HTERT RPE-1 (cell line): Measurements from ENCODE around the gene FGFR2.

ENCODE experiments used
- in situ Hi-C: fragments of 300-500 bp; cut with MboI; formaldehyde crosslinking; loops from 4 replicates; pipeline ENCODE4 v1.14.3; 2020; ENCODE audit warnings: low sequenced_read_pairs

FGFR2 gene

DNA sequence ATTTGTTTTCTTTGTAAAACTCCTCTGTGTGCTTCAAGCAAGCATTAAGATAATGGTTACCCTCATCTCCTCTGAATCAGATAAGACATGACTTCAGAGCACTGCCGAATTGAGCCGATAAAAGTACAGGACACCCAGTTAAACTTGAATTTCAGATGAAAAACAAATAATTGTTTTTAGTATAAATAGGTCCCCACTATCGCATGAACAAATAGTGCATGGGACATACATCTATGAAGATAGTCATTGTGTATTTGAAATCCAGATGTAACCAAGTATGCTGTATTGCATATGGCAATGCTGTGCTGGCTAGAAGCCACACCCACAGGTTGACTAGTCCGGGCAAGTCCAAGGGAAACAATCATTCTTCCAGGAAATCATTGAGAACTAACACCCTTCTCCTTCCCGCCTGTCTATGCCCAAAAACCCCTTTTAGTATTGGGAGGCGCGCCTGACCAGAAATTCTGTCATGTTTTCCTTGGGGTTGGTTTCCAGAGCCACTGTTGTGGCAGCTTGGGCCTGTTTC lies 12.6 kb upstream of the FGFR2 start:
- in situ Hi-C loops: no loop called here

GRCh38 chr10:121609426-121610380 lies 11.5 kb upstream of the FGFR2 start:
- in situ Hi-C loops: no loop called here

DNA sequence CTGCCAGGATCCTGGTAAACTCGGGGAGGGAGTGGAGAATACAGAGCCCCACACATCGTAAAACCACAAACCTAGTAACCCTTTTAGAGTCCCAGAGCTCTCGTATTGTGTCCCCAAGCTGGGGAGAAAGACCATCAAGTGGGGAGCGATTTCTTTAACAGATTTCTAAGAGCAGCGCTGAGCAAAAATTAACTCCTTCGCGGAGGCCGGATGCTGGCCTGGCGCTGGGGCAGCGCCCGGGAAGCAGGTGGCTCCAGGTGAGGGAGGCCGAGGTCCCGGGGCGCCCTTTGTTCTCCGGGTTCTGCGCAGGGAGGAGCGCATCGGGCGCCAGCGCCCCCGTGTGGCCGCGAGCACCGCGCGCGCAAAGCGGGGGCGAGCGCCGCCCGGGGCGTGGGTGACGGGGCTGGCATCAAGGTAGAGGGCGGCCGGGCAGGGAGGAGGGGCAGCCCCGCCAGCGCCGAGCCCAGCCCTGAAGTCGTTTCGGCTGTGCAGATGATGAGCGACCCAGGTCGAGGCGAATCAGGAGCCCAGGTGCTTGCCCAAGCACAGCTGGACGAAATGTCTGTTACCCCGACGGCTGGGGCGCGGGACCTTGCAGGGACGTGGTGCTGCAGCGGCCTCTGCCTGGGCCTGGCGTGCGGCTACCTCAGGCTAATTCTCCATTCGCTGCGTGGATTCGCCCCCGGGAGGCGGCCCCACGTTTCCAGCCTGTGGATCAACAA lies 10.4 kb upstream of the FGFR2 start:
- in situ Hi-C loops: no loop called here

- in situ Hi-C loops: no loop called here
Measured at GRCh38 chr10:121607310-121608055, 9.2 kb upstream of the FGFR2 start.

- in situ Hi-C loops: no loop called here
Measured at GRCh38 chr10:121605708-121606107, 7.5 kb upstream of the FGFR2 start.

- in situ Hi-C loops: no loop called here
Measured at GRCh38 chr10:121601458-121601857, 3.2 kb upstream of the FGFR2 start.

GRCh38 chr10:121600611-121601010 lies 2.4 kb upstream of the FGFR2 start:
- in situ Hi-C loops: no loop called here

DNA sequence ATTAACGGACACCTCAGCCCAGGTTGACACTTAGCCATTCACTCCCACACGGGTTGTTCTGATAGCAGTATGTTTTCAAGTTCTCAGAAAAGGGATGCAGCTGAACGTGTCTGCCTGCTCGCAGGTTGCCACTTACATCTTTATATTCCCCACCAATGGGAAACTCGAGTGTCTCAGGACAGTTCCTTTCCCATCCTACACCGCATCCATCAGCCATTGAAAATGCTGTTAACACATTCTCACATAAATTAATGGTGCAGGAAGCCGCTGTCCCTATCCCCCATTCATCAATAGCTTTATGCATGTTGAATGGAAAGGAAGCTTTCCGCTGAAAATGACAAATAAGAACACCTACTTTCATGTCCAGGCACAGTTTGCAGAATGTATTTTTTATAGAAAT lies 1.7 kb upstream of the FGFR2 start:
- in situ Hi-C loops: no loop called here

DNA sequence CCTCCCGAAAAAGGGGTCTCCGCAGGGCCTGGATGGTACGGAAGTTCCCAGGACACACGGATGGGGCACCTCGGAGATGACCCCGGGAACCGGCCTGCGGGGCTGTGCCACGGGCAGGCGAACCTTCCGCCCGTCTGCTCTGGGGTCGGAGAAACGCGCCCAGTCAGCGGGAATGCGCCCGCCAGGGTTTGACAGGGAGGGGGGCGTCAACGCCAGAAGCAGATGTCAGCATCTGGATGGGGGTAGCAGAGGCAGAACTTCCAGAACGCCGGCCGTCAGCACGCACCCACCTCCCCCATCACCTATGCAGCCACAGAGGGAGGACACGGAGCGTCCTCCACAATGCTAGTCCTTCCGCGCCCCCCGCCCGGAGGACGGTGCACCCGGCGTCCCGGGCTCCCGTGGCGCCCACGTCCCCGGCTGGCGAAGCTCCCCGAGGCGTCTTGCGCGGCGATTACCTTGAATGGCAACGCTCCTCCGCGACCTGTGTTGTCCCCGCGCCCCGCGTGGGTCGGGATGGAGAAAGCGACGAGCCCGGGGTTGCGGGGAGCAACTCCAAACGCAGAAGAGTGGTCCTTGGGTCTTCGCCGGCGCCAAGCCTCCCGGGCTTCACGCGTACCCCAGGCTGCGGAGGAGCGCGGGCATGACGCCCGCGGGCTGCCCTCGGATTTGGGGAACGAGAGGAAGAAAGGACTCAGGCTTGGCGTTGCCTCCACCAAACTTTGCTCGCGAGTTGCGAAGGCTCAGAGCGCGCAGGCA lies 561 bp downstream of the FGFR2 start:
- in situ Hi-C loops: no loop called here

- in situ Hi-C loops: no loop called here
Measured at GRCh38 chr10:121596689-121597503, 1.3 kb downstream of the FGFR2 start.

DNA sequence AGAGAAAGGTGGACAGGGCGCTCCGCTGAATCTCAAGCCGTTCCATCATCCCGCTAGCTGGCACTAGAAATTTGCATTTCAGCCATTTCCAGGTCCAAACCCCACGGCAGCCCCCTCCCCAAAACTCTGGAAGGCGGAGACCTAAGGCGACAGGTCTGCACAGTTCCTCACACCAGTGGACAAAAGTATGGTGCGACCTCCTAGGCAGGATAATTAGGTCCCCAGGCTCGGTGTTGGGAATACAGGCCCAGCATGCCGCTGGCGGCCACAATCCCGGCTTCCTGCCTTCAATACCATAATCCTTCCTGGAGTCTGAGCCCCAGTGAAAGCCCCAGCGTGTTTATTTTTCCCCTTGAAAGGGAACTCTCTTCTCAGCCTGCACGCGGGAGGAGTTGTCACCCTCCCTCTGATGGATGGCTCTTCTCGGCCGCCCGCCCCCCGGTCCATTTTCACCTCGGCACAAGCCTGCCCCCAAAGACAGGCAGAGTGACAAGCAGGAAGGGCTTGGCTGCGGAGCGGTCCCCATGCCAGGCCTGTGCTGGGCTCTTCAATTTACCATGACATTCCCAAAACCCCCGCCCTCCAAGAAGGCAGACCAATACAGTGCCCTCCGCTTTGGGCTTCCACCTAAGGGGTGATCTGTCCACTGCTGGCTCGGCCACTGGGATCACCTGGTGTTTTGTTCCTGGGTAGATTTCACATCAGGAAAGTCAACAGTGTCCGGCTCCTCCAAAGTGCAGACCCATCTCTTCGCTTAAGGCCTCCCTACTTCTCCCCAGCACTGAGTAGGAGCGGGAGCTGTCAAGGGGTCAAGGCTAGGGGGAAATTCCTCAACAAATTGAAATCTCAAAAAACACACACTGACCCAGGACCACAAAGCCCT lies 2.2 kb downstream of the FGFR2 start:
- in situ Hi-C loops: no loop called here

DNA sequence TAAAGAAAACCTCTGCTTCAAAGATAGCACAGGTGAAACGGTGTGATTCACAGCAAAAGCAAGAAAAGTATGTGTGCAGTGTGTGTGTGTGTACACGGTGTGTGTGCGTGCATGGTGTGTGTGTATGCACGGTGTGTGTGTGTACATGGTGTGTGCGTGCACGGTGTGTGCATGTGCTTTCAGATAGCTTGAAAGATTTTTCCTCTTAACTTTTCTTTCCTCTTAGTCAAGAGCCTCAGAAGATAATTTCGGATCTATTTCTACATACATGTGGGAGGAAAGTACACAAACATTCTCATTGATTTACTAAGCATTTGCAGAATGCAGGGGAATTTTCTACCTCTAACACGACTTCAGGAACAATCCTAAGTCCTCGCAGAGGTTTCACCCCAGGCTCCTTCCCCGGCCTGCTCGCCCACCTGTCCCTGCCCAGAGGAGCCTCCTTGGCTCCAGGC lies 2.9 kb downstream of the FGFR2 start:
- in situ Hi-C loops: no loop called here

GRCh38 chr10:121594623-121595350 lies 3.5 kb downstream of the FGFR2 start:
- in situ Hi-C loops: no loop called here

GRCh38 chr10:121594076-121594475 lies 4.2 kb downstream of the FGFR2 start:
- in situ Hi-C loops: no loop called here

DNA sequence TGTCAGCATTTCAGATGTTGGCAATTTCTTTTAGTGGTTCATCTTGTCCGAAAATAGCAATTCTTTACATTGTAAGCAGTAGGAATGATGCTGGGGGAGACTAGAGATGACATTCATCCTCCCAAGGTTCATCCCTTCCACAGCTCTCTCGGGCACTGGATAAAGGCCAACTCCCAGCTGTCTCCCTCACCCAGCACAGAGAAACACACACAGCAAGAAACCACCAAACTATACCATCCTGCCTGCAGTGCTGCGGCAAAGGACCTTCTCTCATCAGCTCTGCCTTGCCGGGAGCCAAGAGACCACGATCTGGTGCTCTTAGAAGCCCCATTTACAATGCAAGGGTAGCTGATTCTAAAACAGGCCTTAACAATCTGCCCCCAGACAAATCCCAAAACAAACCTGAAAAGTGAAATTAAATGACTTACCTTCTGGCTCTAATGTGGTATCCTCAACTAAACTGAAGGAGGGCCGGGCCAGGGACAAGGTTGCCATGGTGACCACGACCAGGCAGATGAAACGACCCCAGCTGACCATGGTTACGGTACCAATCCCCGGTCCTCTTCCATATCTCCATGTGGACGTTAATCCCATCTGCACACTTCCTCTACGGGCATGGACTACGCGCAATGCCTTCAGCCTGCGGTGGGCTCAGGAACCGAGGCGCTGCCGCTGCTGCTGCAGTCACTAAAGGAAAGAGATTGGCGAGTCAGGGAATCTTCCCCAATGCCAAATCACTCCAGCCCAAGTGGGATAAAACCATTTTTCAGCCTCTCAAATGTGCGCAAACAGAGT lies 4.8 kb downstream of the FGFR2 start:
- in situ Hi-C loops: no loop called here

GRCh38 chr10:121592155-121592890 lies 5.9 kb downstream of the FGFR2 start:
- in situ Hi-C loops: no loop called here
